CD4-positive, alpha-beta memory T cell (primary cell): ENCODE measurements around the gene DNAH9. TPM values are rescaled to one million over a fixed set of nuclear protein-coding genes. Genes with fewer than 3 reads are reported as not detected.
"Not testable (repeated sequence)": the region's sequence is repeated elsewhere in the genome, so short reads cannot be mapped to it uniquely, and the experiment has no call there.

ENCODE experiments used
- CTCF ChIA-PET: fragments of 350-600 bp; sonication (Branson Sonifier 250); formaldehyde crosslinking; loops from one replicate; lab custom pipeline; 2021; ENCODE audit warnings: inconsistent platforms; ENCODE audit not compliant: partially characterized antibody; lab: Charles Lee
- POLR2A ChIA-PET: fragments of 350-600 bp; sonication (Branson Sonifier 250); formaldehyde crosslinking; loops from one replicate; lab custom pipeline; 2021; ENCODE audit not compliant: partially characterized antibody; lab: Charles Lee
- DNase-seq, 5 donors: peaks; one replicate each; pipeline versions ENCODE4 v3.0.0 to v3.0.0-alpha.2; 2020 to 2022; ENCODE audit warnings: mixed read lengths in 1 of 5
- H3K27ac ChIP-seq: one replicate; pipeline ENCODE4 v1.7.0; 2013; ENCODE audit warnings: low read depth, low read length
- H3K27me3 ChIP-seq: 2 replicates; pipeline ENCODE4 v1.7.0; 2013; ENCODE audit warnings: mild to moderate bottlenecking, low read length, moderate library complexity; ENCODE audit not compliant: insufficient read depth
- H3K36me3 ChIP-seq: 2 replicates; pipeline ENCODE4 v1.7.0; 2013; ENCODE audit warnings: mild to moderate bottlenecking, low read length, moderate library complexity; ENCODE audit not compliant: insufficient read depth
- H3K4me1 ChIP-seq: 2 replicates; pipeline ENCODE4 v1.7.0; 2013; ENCODE audit warnings: mild to moderate bottlenecking, low read length, moderate library complexity; ENCODE audit not compliant: insufficient read depth
- H3K4me3 ChIP-seq, 2 donors: one replicate each; pipeline ENCODE4 v1.7.0; 2013; ENCODE audit warnings: low read length in 2 of 2, mild to moderate bottlenecking in 1 of 2
- H3K9me3 ChIP-seq, 2 donors: one replicate each; pipeline ENCODE4 v1.7.0; 2013; ENCODE audit warnings: low read length in 2 of 2, control low read depth in 1 of 2; ENCODE audit not compliant: control insufficient read depth in 1 of 2
- H3K27ac Mint-ChIP-seq, 7 donors: one replicate each; pipeline ENCODE4 v1.8.0; 2020 to 2021; ENCODE audit warnings: mixed read lengths in 7 of 7, mild to moderate bottlenecking in 6 of 7, inconsistent platforms in 3 of 7, moderate library complexity in 3 of 7
- H3K27me3 Mint-ChIP-seq, 2 donors: one replicate each; pipeline ENCODE4 v1.8.0; 2020 to 2021; ENCODE audit warnings: mixed read lengths in 2 of 2
- H3K36me3 Mint-ChIP-seq, 2 donors: one replicate each; pipeline ENCODE4 v1.8.0; 2020 to 2021; ENCODE audit warnings: mixed read lengths in 2 of 2, inconsistent platforms in 1 of 2, mild to moderate bottlenecking in 1 of 2
- H3K4me1 Mint-ChIP-seq, 4 donors: one replicate each; pipeline ENCODE4 v1.8.0; 2020 to 2021; ENCODE audit warnings: mixed read lengths in 4 of 4, mild to moderate bottlenecking in 1 of 4
- H3K4me3 Mint-ChIP-seq, 8 donors: one replicate each; pipeline ENCODE4 v1.8.0; 2020 to 2021; ENCODE audit warnings: mixed read lengths in 8 of 8, mild to moderate bottlenecking in 7 of 8, moderate library complexity in 6 of 8, inconsistent platforms in 3 of 8
- H3K9me3 Mint-ChIP-seq, 8 donors: one replicate each; pipeline ENCODE4 v1.8.0; 2020 to 2021; ENCODE audit warnings: mixed read lengths in 8 of 8, mild to moderate bottlenecking in 5 of 8, inconsistent platforms in 3 of 8, moderate library complexity in 1 of 8
- intact Hi-C: fragments of 100-400 bp; cut with micrococcal nuclease; formaldehyde crosslinking; loops from one replicate; pipeline ENCODE4 v1.15.1; 2023
- polyA plus RNA-seq, 2 donors: library from polyadenylated mRNA; unstranded; fragments of 300-500 nt; fragmentation: Illumina TruSeq; gene quantifications; one replicate each; pipeline ENCODE4 v1.2.3, GENCODE V29; 2021
- total RNA-seq, 2 experiments: library from RNA; stranded (reverse); gene quantifications; one replicate each; pipeline ENCODE4 v1.2.3, GENCODE V29; 2021

The DNAH9 gene
- total and polyA plus RNA-seq, 4 experiments from 2014 or later, result not detected

DNA sequence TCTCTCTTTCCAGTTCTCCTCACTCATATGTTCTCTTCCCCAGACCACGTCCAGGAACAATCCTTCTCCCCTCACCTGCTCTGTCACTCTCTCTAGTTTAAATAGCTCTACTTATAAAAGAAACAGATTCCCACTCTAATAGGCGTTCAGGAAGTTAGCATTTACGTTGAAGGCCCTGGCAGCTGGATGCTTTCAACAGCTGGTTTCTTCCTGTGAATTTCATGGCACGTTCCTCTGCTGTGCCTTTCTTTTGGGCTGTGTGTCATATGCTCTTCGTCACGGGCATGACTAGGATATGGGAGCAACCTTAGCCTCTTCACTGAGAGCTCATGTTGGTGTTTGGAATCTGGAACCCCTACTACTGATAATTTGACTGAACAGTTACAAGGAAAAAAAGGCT, 325.8 kb downstream of the DNAH9 start:
- ChIA-PET CTCF (no interaction called here), POLR2A (no interaction called here)
- Histone ChIP-seq H3K36me3 (no peaks in the 10 kb centered on the region), H3K4me1 (no peaks in the 10 kb centered on the region), H3K4me3 (no peak overlapping the region), H3K9me3 (no peaks in the 10 kb centered on the region), H3K27ac (no peak overlapping the region), H3K27me3 (peaks cover 3% of the 10 kb centered on the region)
- Mint-ChIP-seq H3K36me3 (no peaks in the 10 kb centered on the region), H3K4me3 (no peak overlapping the region), H3K27ac (no peak overlapping the region), H3K27me3 (peaks cover 0 to 3% of the 10 kb centered on the region in 2 donors), H3K9me3 (peaks cover 0 to 12% (median 3%) of the 10 kb centered on the region in 8 donors), H3K4me1 (peaks cover 0 to 1% (median 0%) of the 10 kb centered on the region in 4 donors)
- intact Hi-C loops, result no loop called here
- DNase-seq, result no peak

DNA sequence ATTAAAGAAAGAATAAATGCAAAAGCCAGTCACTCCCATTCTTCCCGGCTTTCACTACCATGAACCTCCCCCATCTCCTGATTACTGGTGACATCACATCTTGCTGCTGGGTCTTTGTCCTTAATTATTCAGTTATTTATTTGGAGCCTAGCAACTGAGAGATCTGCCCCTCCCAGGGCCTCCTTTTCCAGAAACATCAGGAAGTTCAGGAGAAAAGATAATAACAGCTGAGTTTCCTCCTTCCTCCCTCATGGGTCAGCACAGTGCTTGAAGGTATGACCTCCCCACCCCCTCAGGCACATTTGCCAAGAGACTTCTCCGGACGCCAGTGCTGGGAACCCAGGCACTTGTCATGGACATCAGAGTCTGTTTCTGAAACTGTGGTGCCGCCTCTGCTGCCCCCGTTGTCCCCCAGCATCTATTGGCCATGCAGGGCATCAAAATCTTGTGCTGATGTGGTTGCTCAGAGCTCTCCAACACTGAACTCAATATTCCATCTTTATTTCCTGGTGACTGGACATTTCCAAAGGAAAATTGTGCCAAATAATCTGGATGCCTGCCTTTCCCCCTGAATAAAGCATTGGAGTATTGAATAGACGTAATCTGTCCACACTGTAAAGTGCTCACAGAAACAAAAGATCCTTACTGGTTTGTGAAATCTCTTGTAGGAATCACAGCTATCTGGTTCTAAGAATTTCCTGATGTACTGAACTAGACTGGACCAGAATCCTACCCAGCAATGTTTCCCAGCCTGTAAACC, 327.2 kb downstream of the DNAH9 start:
- no peaks in the 10 kb centered on the region for H3K36me3 Mint-ChIP-seq
- peaks cover 0 to 2% of the 10 kb centered on the region in 2 donors for H3K27me3 Mint-ChIP-seq
- Histone ChIP-seq H3K4me1 (no peaks in the 10 kb centered on the region), H3K9me3 (no peaks in the 10 kb centered on the region), H3K27ac (no peak overlapping the region), H3K4me3 (no peak overlapping the region), H3K27me3 (peaks cover 3% of the 10 kb centered on the region), H3K36me3 (no peaks in the 10 kb centered on the region)
- intact Hi-C loops, result no loop called here
- no peak for DNase-seq
- CTCF ChIA-PET, result no interaction called here
- POLR2A ChIA-PET, result no interaction called here
- H3K27ac Mint-ChIP-seq, result no peak overlapping the region
- H3K4me1 Mint-ChIP-seq, result peaks cover 0 to 1% (median 0%) of the 10 kb centered on the region in 4 donors
- H3K4me3 Mint-ChIP-seq, result no peak overlapping the region
- peaks cover 0 to 12% (median 3%) of the 10 kb centered on the region in 8 donors for H3K9me3 Mint-ChIP-seq

DNA sequence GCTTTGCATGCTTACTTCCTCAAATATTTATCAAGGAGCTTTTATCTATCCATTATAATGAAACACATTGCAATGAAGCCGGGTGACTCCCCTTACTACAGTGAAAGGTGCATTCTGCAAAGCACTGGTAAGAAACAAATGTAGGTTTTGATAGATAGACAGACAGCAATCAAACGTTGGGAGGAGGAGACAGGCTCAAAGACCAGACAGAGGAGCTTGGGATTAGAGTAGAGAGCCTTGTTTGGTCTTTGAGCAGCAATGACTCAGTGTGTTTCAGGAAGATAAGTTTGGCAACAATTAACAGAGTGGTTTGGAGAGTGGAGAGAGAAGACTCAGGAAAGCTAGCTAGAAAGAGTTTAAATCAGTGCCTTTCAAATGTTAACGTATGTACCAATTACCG, 330.2 kb downstream of the DNAH9 start:
- no peak overlapping the region for H3K27ac ChIP-seq
- DNase-seq, result no peak
- intact Hi-C loops, result no loop called here
- H3K36me3 ChIP-seq, result no peaks in the 10 kb centered on the region
- no peaks in the 10 kb centered on the region for H3K36me3 Mint-ChIP-seq
- H3K9me3 Mint-ChIP-seq, result peaks cover 0 to 12% (median 3%) of the 10 kb centered on the region in 8 donors
- no peaks in the 10 kb centered on the region for H3K4me1 ChIP-seq
- H3K27me3 ChIP-seq, result peaks cover 3% of the 10 kb centered on the region
- peaks cover 0 to 1% (median 0%) of the 10 kb centered on the region in 4 donors for H3K4me1 Mint-ChIP-seq
- H3K27ac Mint-ChIP-seq, result no peak overlapping the region
- no peaks in the 10 kb centered on the region for H3K9me3 ChIP-seq
- ChIA-PET CTCF (interaction anchor here (0.7 kb wide), 2 partner anchors 26 to 464 kb away, joined by 3 to 4 read pairs; no protein-coding TSS in a partner anchor), POLR2A (no interaction called here)
- H3K4me3 ChIP-seq, result no peak overlapping the region
- H3K27me3 Mint-ChIP-seq, result peaks cover 0 to 2% of the 10 kb centered on the region in 2 donors
- no peak overlapping the region for H3K4me3 Mint-ChIP-seq

DNA sequence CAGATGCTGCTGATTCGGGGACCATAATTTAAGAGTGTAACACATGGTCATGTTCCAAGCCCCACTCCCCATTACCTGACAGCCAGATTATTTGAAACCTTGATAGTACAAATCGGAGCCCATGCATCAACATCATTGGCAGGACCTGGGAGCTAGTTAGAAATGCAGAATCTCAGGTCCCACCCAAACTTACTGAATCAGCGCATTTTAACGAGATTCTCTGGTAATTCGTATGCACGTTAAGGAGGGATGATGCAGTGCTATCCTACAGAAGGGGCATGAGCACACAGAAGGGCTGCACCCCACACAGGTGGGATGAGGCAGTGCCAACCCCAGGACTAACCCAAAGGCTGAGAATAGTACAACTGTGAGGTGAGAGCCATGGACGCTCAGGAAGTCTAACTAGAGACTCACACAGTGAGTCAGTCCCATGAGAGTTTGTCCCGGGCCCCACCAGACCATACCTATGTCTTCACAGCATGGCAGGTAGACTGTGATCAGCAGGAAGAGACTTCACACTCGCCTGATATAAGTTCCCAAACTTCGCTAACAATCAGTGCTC, 334.1 kb downstream of the DNAH9 start:
- DNase-seq, result no peak
- no peaks in the 10 kb centered on the region for H3K4me1 ChIP-seq
- ChIA-PET POLR2A (no interaction called here), CTCF (no interaction called here)
- no peak overlapping the region for H3K4me3 ChIP-seq
- Mint-ChIP-seq H3K9me3 (peaks cover 0 to 3% (median 0%) of the 10 kb centered on the region in 8 donors), H3K36me3 (no peaks in the 10 kb centered on the region), H3K27me3 (peaks cover 3 to 5% of the 10 kb centered on the region in 2 donors), H3K4me1 (no peaks in the 10 kb centered on the region), H3K4me3 (no peak overlapping the region), H3K27ac (no peak overlapping the region)
- peaks cover 2% of the 10 kb centered on the region for H3K27me3 ChIP-seq
- no peaks in the 10 kb centered on the region for H3K36me3 ChIP-seq
- H3K9me3 ChIP-seq, result no peaks in the 10 kb centered on the region
- intact Hi-C loops, result no loop called here
- H3K27ac ChIP-seq, result no peak overlapping the region

DNA sequence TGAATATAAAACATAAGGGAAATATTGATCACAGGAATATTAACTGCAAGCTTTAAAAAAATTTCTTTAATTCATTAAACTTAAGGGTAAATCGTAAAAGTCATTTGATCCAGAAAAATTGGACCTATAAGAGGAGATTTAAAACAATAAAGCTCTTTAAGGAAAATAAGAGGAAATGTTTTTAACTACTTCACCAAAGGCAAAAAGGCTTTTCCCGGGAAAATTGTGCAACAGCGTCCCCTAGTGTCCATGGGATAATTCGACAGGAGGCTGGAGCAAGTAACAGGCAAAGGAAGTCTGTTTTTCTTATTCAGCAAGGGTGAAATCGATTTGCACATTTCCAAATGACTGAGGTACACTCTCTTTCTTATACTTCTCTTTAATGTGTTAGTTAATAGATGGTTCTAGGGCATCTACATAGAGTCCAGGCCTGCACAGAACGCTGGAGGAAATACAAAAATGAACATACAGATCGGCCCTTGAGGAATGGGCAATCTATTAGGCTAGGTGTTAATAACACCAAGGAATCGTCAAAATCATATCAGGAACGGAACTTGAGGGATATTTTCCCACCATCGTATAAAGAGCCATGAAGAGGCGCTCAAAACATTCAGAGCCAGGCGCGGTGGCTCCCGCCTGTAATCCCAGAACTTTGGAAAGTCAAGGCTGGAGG, 337.6 kb downstream of the DNAH9 start:
- H3K27ac ChIP-seq, result no peak overlapping the region
- Mint-ChIP-seq H3K4me3 (peak overlapping the region in 1 of 8 donors; percentile 69), H3K9me3 (peaks cover 0 to 3% (median 0%) of the 10 kb centered on the region in 8 donors), H3K27me3 (peaks cover 5 to 6% of the 10 kb centered on the region in 2 donors), H3K27ac (no peak overlapping the region), H3K36me3 (no peaks in the 10 kb centered on the region), H3K4me1 (no peaks in the 10 kb centered on the region)
- H3K4me1 ChIP-seq, result no peaks in the 10 kb centered on the region
- no peaks in the 10 kb centered on the region for H3K36me3 ChIP-seq
- no peak for DNase-seq
- intact Hi-C loops, result no loop called here
- ChIA-PET CTCF (no interaction called here), POLR2A (no interaction called here)
- H3K9me3 ChIP-seq, result no peaks in the 10 kb centered on the region
- H3K4me3 ChIP-seq, result no peak overlapping the region
- H3K27me3 ChIP-seq, result no peaks in the 10 kb centered on the region

DNA sequence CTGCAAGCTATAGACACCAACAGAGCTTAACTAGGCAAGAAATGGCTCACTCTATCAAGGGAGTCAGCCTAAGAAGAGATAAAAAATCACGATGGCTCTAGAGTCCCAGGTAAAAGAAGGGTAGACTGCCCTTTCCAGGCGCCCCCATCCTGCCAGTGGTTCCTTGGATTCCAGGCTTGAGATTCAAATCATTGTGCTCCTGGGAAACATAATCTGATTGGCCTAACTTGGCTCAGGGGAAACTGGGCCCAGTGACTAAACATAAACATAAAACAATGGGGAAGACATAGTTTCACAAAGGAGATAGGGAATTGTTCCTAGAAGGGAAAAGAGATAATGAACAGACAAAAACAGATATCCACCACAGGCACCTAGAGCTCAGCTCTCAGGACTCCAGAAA, 342.6 kb downstream of the DNAH9 start:
- Mint-ChIP-seq H3K27me3 (peaks cover 5% of the 10 kb centered on the region in 2 donors), H3K9me3 (peaks cover 0 to 2% (median 0%) of the 10 kb centered on the region in 8 donors), H3K27ac (no peak overlapping the region), H3K4me3 (no peak overlapping the region), H3K4me1 (no peaks in the 10 kb centered on the region), H3K36me3 (no peaks in the 10 kb centered on the region)
- Histone ChIP-seq H3K4me1 (no peaks in the 10 kb centered on the region), H3K4me3 (no peak overlapping the region), H3K27me3 (no peaks in the 10 kb centered on the region), H3K27ac (no peak overlapping the region), H3K36me3 (no peaks in the 10 kb centered on the region), H3K9me3 (no peaks in the 10 kb centered on the region)
- ChIA-PET POLR2A (interaction anchor here (1.2 kb wide), 1 partner anchor 56 kb away, joined by 3 read pairs; the partner anchor contains the start of gene ZNF18), CTCF (no interaction called here)
- DNase-seq, result no peak
- intact Hi-C loops, result no loop called here

DNA sequence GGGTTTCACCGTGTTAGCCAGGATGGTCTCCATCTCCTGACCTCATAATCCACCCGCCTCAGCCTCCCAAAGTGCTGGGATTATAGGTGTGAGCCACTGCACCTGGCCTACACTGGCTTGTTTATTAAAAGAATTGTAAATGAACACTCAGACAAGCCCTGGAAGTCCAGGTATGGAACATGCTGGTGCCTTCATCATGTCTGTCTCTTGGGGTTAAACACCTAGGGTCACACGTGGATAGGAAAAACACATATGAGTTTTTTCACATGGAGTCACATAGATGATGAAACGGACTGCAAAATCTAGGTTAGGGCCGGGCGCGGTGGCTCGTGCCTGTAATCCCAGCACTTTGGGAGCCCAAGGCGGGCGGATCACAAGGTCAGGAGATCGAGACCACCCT, 344.8 kb downstream of the DNAH9 start:
- DNase-seq, H3K4me1 Mint-ChIP-seq, H3K36me3 ChIP-seq, POLR2A ChIA-PET, CTCF ChIA-PET, H3K9me3 Mint-ChIP-seq, H3K27me3 ChIP-seq, H3K27ac ChIP-seq, intact Hi-C loops, H3K4me3 Mint-ChIP-seq, H3K9me3 ChIP-seq, H3K36me3 Mint-ChIP-seq, H3K27ac Mint-ChIP-seq, H3K4me3 ChIP-seq, H3K4me1 ChIP-seq, H3K27me3 Mint-ChIP-seq: not testable (repeated sequence)
